Astrocyte of the cerebellum (primary cell): ENCODE measurements around the gene ZNF69.
"Not testable (repeated sequence)": the region's sequence is repeated elsewhere in the genome, so short reads cannot be mapped to it uniquely, and the experiment has no call there.

Experiments used
- DNase-seq: peaks from one replicate; pipeline ENCODE4 v3.0.0-alpha.2; 2011; ENCODE audit warnings: low read depth
- H3K4me3 ChIP-seq: 2 replicates; pipeline ENCODE4 v1.5.1; 2011; ENCODE audit warnings: mild to moderate bottlenecking, low read depth, low read length, moderate library complexity
- CTCF ChIP-seq: IDR thresholded peaks from 2 replicates; pipeline ENCODE4 v1.5.1; 2012; ENCODE audit warnings: low read length, low read depth, moderate library complexity, mild to moderate bottlenecking; ENCODE audit errors: missing control alignments
- in situ Hi-C: cut with HindIII; loops from 2 replicates; pipeline ENCODE4 v1.10.0; 2017; ENCODE audit warnings: low sequenced_read_pairs

ZNF69 gene

GRCh38 chr19:11887611-11888531 lies at the start of gene ZNF69:
ZNF69 (plus strand) TSS chr19:11887782; CDS start chr19:11887924, 142 bp downstream.
- in situ Hi-C loops = no loop called here
- peak; percentile 27 for DNase-seq
- peak within 1 kb of the TSS; percentile 74 for H3K4me3 ChIP-seq
- peak; percentile 22 for TF ChIP-seq CTCF

GRCh38 chr19:11843722-11844121 lies 43.9 kb upstream of the ZNF69 start:
- in situ Hi-C loops = no loop called here
- no peak for TF ChIP-seq CTCF
- no peak overlapping the region for H3K4me3 ChIP-seq
- DNase-seq = no peak

GRCh38 chr19:11847615-11848014 lies 40.0 kb upstream of the ZNF69 start:
- in situ Hi-C loops, DNase-seq, H3K4me3 ChIP-seq: not testable (repeated sequence)

- in situ Hi-C loops = no loop called here
- no peak for DNase-seq
- peak overlapping the region; percentile 49 for H3K4me3 ChIP-seq
- no peak for TF ChIP-seq CTCF
Observed at GRCh38 chr19:11848200-11848593, 39.4 kb upstream of the ZNF69 start.

- in situ Hi-C loops = no loop called here
- H3K4me3 ChIP-seq = peak within 1 kb of the TSS; percentile 49
- DNase-seq = peak; percentile 3
- no peak for TF ChIP-seq CTCF
Observed at GRCh38 chr19:11848594-11849469, 38.8 kb upstream of the ZNF69 start, which contains the start of gene ZNF439. ZNF439 (plus strand) TSS chr19:11848726; CDS start chr19:11848868, 142 bp downstream.

- DNase-seq, in situ Hi-C loops, H3K4me3 ChIP-seq: not testable (repeated sequence)
Observed at GRCh38 chr19:11850289-11850688, 37.3 kb upstream of the ZNF69 start.

- no peak for TF ChIP-seq CTCF
- DNase-seq = no peak
- H3K4me3 ChIP-seq = no peak overlapping the region
- in situ Hi-C loops = no loop called here
Observed at GRCh38 chr19:11853358-11853757, 34.2 kb upstream of the ZNF69 start.
